BJ (cell line): ENCODE results near the gene CAP2. TPM values are rescaled to one million over a fixed set of nuclear protein-coding genes. Genes with fewer than 3 reads are reported as not detected.
A peak's percentile ranks its signal among the peaks of the same experiment; 100 is the strongest.

ENCODE experiments used
- CTCF ChIA-PET: fragments of 350-600 bp; formaldehyde crosslinking; extraction: SDS; loops from one replicate; lab custom pipeline; 2021; ENCODE audit warnings: antibody characterized with exemption, inconsistent platforms; lab: Yijun Ruan, JAX
- POLR2A ChIA-PET: fragments of 300-600 bp; sonication (Branson Sonifier 250); formaldehyde crosslinking; extraction: SDS; loops from one replicate; lab custom pipeline; 2021; ENCODE audit warnings: antibody characterized with exemption; lab: Charles Lee
- DNase-seq: peaks from one replicate; pipeline ENCODE4 v3.0.0-alpha.2; 2011; ENCODE audit warnings: low read depth
- H3K27me3 ChIP-seq: 2 replicates; pipeline ENCODE4 v1.6.0; 2011; ENCODE audit warnings: low read length; ENCODE audit not compliant: control insufficient read depth, insufficient read depth
- H3K36me3 ChIP-seq: 2 replicates; pipeline ENCODE4 v1.5.1; 2011; ENCODE audit warnings: low read length; ENCODE audit not compliant: control insufficient read depth, insufficient read depth
- H3K4me3 ChIP-seq: 2 replicates; pipeline ENCODE4 v1.5.1; 2011; ENCODE audit warnings: low read depth, mild to moderate bottlenecking, control low read depth, low read length
- polyA plus RNA-seq: library from polyadenylated mRNA; depleted of rRNA; stranded (reverse); fragments of >200 nt; gene quantifications from 2 replicates; pipeline ENCODE4 v1.2.3, GENCODE V29; 2011
- TF ChIP-seq, protein P1 (sequence below): IDR thresholded peaks from 2 replicates; pipeline ENCODE4 v1.5.1; 2011; ENCODE audit warnings: low read depth, mild to moderate bottlenecking, control low read depth, inconsistent platforms, low read length, moderate library complexity; ENCODE audit not compliant: insufficient read depth

The CAP2 gene
- polyA plus RNA-seq, 1 experiment = 84.4 TPM

DNA sequence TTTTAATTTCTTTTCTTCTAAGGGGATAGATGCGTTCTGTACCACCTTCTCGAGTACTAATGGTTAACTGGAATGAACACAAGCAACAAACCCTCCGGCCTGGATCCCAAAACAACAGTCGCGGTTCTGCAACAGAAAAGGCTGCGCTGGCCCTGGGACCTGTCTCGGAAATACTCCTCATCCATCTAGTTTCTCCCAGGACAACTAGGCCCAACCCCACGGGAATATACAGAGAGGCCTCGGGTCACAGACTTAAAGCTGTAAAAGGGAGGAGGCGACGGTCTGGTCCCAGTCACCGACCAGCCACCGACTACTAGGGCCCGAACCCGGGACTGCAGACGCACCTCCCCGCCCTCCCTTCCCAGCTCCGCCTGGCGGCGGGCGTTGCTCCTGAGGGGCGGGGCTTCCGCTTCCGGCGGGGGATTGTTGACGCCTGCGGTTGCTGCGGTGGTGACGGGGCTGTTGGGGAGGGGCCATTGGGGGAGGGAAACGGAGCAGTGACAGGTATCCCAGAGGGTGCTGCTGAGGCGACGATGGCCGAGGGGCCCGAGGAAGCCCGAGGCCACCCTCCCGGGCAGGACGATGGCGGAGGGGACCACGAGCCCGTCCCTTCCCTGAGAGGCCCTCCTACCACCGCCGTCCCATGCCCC lies 206.6 kb downstream of the CAP2 start, which contains the start of gene FAM8A1:
TSS of gene FAM8A1 (plus strand) at position 426 of the 650 bp plus-strand sequence. CDS start at position 534, 108 bp downstream.
- ChIA-PET POLR2A (interaction anchor here (0.6 to 1.0 kb wide), 4 partner anchors 11 to 566 kb away, joined by 3 to 6 read pairs (median 4); no protein-coding TSS in a partner anchor), CTCF (interaction anchor here (0.9 to 3.8 kb wide), 5 partner anchors 11 to 416 kb away, joined by 3 to 14 read pairs (median 4); no protein-coding TSS in a partner anchor)
- Histone ChIP-seq H3K36me3 (no peaks in the 10 kb centered on the region; the same call in 1 of the 2 replicates), H3K4me3 (peak within 1 kb of the TSS; percentile 86), H3K27me3 (no peaks in the 10 kb centered on the region)
- DNase-seq = peak; percentile 39
- TF ChIP-seq, protein P1, sequence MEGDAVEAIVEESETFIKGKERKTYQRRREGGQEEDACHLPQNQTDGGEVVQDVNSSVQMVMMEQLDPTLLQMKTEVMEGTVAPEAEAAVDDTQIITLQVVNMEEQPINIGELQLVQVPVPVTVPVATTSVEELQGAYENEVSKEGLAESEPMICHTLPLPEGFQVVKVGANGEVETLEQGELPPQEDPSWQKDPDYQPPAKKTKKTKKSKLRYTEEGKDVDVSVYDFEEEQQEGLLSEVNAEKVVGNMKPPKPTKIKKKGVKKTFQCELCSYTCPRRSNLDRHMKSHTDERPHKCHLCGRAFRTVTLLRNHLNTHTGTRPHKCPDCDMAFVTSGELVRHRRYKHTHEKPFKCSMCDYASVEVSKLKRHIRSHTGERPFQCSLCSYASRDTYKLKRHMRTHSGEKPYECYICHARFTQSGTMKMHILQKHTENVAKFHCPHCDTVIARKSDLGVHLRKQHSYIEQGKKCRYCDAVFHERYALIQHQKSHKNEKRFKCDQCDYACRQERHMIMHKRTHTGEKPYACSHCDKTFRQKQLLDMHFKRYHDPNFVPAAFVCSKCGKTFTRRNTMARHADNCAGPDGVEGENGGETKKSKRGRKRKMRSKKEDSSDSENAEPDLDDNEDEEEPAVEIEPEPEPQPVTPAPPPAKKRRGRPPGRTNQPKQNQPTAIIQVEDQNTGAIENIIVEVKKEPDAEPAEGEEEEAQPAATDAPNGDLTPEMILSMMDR = peak; percentile 87

DNA sequence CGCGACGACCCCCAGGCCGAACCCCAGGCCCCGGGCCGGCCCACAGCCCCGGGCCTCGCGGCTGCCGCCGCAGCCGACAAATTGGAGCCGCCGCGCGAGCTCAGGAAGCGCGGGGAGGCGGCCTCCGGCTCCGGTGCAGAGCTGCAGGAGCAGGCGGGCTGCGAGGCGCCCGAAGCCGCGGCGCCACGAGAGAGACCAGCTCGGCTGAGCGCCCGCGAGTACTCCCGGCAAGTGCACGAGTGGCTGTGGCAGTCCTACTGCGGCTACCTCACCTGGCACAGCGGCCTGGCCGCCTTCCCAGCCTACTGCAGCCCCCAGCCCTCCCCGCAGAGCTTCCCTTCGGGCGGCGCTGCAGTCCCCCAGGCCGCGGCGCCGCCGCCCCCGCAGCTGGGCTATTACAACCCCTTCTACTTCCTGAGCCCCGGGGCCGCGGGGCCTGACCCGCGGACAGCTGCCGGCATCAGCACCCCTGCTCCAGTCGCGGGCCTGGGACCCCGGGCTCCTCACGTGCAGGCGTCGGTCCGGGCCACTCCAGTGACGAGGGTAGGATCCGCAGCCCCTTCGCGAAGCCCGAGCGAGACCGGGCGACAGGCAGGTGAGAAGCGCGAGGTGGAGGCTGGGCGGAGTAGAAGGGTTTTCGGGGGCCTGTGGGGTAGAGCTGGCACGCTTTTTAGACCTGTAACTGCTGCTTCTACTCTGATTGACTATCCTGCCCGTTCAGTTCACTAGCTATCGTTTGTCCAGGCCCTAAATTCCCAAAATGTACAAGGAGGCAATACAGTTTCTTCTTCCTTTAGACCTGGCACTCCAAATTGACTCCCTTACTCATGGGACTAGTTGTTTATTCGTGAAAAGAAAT lies 207.4 kb downstream of the CAP2 start:
- Histone ChIP-seq H3K4me3 (peak overlapping the region; percentile 86), H3K27me3 (no peaks in the 10 kb centered on the region), H3K36me3 (no peaks in the 10 kb centered on the region; the same call in 1 of the 2 replicates)
- TF ChIP-seq, protein P1 = no peak
- CTCF ChIA-PET = interaction anchor here (0.6 to 3.8 kb wide), 7 partner anchors 12 to 417 kb away, joined by 3 to 14 read pairs (median 4); no protein-coding TSS in a partner anchor
- DNase-seq = no peak
- POLR2A ChIA-PET = interaction anchor here (0.6 to 1.0 kb wide), 5 partner anchors 12 to 566 kb away, joined by 3 to 6 read pairs (median 3); no protein-coding TSS in a partner anchor

DNA sequence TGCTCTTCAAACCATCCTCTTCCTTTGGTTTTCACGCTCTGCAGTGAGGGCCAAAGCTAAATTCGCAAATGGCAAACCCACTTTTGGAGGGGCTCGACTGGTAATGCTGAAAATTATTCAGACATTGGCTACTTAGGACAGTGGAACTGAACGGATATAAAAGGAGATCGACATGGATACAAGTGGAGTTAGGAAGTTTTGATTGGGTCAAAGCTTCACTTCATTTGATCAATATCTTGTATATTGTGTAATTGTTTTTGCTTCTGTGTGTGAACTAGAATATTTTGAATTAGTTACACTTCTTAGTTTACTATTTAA lies 207.9 kb downstream of the CAP2 start:
- POLR2A ChIA-PET = interaction anchor here (0.7 kb wide), 1 partner anchor 213 kb away, joined by 3 read pairs; no protein-coding TSS in a partner anchor
- H3K4me3 ChIP-seq = peak overlapping the region; percentile 86
- TF ChIP-seq, protein P1 = no peak
- CTCF ChIA-PET = interaction anchor here (0.6 to 3.8 kb wide), 3 partner anchors 17 to 188 kb away, joined by 3 to 14 read pairs (median 5); no protein-coding TSS in a partner anchor
- DNase-seq = no peak
- H3K27me3 ChIP-seq = no peaks in the 10 kb centered on the region
- H3K36me3 ChIP-seq = no peaks in the 10 kb centered on the region; the same call in 1 of the 2 replicates

DNA sequence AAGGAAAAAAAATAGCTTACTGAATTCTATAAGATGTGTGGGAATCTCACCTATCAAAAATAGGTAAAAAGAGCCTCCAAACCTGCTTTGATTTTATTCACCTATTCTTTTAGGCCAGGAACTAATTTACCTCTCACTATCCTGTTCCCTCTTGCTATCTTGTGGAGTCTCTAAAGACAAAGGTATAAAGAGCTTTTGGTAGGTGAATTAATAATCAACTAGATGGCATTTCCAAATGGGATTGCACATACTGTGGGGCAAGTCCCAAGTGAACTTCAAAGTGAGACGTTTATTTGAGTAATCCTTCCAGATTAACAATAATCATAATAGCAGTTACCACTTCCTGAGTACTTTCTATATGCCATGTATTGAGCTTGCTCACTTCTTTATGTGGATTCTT lies 209.5 kb downstream of the CAP2 start:
- POLR2A ChIA-PET = no interaction called here
- Histone ChIP-seq H3K27me3 (no peaks in the 10 kb centered on the region), H3K4me3 (no peak overlapping the region), H3K36me3 (no peaks in the 10 kb centered on the region; the same call in 1 of the 2 replicates)
- TF ChIP-seq, protein P1 = no peak
- DNase-seq = no peak
- CTCF ChIA-PET = interaction anchor here (3.8 kb wide), 1 partner anchor 19 kb away, joined by 14 read pairs; no protein-coding TSS in a partner anchor
